NCI-H146 treated with DMSO at 0.1 percent for 48 hours (cell line): Measurements from ENCODE around the gene PLK4.
A peak's percentile ranks its signal among the peaks of the same experiment; 100 is the strongest.

Source experiments
- DNase-seq: peaks from one replicate; lab custom pipeline; 2025; ENCODE audit not compliant: unreplicated experiment; lab: John Stamatoyannopoulos, UW

PLK4 gene

GRCh38 chr4:127880763-127881562 lies at the start of gene PLK4:
TSS of gene PLK4 (plus strand) at chr4:127880893. CDS start at chr4:127881135, 242 bp downstream.
- peak; percentile 84 for DNase-seq

- DNase-seq = no peak
These were observed 48.1 kb upstream of the PLK4 start for GRCh38 chr4:127832585-127832984.

GRCh38 chr4:127843704-127844600 lies 36.7 kb upstream of the PLK4 start:
- DNase-seq = no peak

GRCh38 chr4:127844601-127845116 lies 36.0 kb upstream of the PLK4 start:
- DNase-seq = no peak

DNA sequence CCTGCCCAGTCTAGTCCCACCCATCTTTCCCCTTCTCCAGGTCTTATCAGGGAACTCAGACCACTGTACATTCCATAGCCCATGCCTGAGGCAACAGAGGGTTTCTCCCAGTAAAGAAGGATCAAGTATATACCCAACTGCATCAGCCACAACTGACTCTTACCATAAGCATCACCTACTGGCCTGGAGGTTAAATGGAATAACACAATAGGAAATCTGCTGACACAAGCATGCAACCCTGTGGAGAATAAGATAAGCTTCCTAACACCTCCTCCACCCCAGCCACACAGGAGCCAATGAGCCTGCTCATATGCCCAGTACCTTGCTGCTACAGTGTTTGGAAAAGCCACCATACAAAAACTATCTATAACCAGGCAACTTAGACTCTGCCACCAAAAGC lies 34.6 kb upstream of the PLK4 start:
- DNase-seq = no peak

- no peak for DNase-seq
These were observed 33.9 kb upstream of the PLK4 start for GRCh38 chr4:127846765-127847164.

DNA sequence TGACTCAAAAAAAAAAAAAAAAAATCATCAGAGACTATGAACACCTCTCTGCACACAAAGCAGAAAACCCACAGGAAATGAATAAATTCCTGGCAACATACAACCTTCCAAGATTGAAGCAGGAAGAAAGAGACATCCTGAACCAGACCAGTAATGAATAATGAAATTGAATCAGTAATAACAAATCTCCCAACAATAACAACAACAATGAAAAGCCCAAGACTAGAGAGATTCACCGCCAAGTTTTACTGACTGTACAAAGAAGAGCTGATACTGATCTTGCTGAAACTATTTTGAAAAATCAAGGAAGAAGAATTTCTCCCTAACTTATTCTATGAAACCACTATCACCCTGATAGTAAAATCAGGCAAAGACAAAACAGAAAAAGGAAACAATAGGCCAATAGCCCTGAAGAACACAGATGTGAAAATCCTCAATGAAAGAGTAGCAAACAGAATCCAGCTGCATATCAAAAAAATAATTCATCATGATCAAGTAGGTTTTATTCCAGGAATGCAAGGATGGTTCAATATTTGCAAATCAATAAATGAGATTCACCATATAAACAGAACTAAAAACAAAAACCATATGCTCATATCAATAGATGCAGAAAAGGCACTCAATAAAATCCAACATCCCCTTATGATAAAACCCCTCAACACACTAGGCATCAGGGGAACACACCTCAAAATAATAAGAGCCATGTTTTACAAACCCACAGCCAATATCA lies 31.0 kb upstream of the PLK4 start:
- DNase-seq = no peak

DNA sequence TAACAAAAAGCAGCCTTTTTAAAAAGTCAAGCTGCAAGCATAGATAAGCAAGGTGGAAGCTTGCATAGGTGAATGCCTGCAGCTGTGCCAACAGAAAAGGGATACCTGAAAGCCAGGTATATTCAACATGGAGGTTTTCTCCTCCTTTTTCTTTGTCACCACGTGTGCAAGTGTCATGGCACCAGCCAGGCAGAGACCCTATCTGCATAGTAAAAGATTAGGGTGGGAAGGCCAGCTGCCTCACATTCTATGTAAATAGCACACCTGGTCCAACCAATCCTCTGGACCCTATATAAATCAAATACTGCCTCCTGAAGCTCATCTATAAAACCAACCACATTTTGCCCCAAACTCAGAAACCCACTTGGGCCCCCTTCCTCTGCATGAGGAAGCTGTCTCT lies 28.0 kb upstream of the PLK4 start:
- DNase-seq = no peak

- no peak for DNase-seq
These were observed 24.4 kb upstream of the PLK4 start for GRCh38 chr4:127856196-127856812.

- no peak for DNase-seq
These were observed 23.8 kb upstream of the PLK4 start for GRCh38 chr4:127856813-127857447.

- no peak for DNase-seq
These were observed 23.1 kb upstream of the PLK4 start for GRCh38 chr4:127857641-127858040.

DNA sequence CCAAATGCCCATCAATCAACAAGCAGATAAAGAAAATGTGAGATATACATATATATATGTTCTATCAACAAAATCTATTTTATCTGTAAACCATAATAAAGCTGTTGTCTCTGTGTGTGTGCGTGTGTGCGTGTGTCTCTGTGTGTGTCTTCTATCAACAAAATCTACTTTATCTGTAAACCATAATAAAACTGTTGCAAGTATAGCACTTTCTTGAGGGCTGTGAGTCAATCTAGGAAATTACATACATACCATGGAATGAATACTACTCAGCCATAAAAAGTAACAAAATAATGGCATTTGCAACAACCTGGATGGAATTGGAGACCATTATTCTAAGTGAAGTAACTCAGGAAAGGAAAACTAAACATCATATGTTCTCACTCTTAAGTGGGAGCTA lies 12.5 kb upstream of the PLK4 start:
- no peak for DNase-seq

- DNase-seq = no peak
These were observed 10.4 kb upstream of the PLK4 start for GRCh38 chr4:127870281-127870680.

GRCh38 chr4:127870688-127871087 lies 10.0 kb upstream of the PLK4 start:
- DNase-seq = no peak

DNA sequence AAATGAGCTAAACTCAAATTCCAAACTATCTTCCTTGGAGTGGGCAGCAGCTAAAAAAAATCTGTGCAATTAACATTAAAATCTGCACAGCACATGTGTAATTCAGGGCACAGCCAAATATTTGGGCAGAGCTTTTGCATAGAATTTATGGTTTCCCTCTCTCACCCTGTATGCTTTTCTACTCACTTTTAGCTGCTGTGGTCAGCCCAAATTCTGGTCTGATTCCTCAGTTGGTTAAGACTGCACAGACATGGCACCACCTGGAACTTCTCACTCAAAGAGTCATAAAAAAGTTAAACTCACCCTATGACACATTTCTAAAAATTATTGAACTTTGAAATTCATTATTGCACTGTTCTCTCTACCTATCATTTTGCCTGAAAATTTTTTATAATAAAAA lies 4.9 kb upstream of the PLK4 start:
- DNase-seq = no peak

GRCh38 chr4:127881563-127881864 lies 821 bp downstream of the PLK4 start:
- no peak for DNase-seq

GRCh38 chr4:127888559-127888958 lies 7.9 kb downstream of the PLK4 start:
- no peak for DNase-seq

- no peak for DNase-seq
These were observed 9.2 kb downstream of the PLK4 start for GRCh38 chr4:127889903-127890302.

- no peak for DNase-seq
These were observed 15.4 kb downstream of the PLK4 start for GRCh38 chr4:127896069-127896468.

DNA sequence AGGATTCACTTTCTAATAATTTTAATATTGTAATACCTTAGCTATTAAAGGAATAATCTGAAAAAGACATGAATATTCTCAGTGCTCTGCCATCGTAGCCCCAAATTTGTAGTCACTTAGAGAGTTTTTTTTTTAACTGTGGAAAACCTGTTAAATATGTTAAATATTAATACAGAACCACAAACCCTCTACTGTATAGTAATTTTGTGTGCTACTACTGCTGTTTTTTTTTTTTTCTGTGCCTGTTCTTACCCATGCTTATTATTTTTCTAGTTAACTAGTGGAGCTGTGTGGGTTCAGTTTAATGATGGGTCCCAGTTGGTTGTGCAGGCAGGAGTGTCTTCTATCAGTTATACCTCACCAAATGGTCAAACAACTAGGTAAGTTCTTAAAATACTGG lies 15.8 kb downstream of the PLK4 start:
- DNase-seq = no peak
